ENCODE results near the gene SLC25A12. TPM values are rescaled to one million over a fixed set of nuclear protein-coding genes. Genes with fewer than 3 reads are reported as not detected.
A peak's percentile ranks its signal among the peaks of the same experiment; 100 is the strongest.

SLC25A12 gene
- total and polyA plus RNA-seq, 2 donors (not counting 3 experiments of a cell fraction or from before 2014, with no cell fraction given), result 13.6 to 17.1 TPM

- H3K4me1 ChIP-seq (ENCODE audit: control insufficient read depth, extremely low read depth, insufficient read depth, low read length), result no peaks in the 10 kb centered on the region
- dilution Hi-C loops (cut with MboI; ENCODE audit: extremely low pct_ligation_motif_present, low sequenced_read_pairs) (no loop called here), intact Hi-C loops (cut with micrococcal nuclease) (loop anchor here (10.0 kb wide), 1 partner anchor 217 kb away; no protein-coding TSS in a partner anchor)
- no peak overlapping the region for H3K4me2 ChIP-seq (ENCODE audit: insufficient read depth, low read length)
- no TSS peak for BruUV-seq (replicated peaks)
- no peaks in the 10 kb centered on the region for H3K9me3 ChIP-seq (replicated peaks; ENCODE audit: control insufficient read depth, insufficient read depth, low read length)
- TF ChIP-seq POLR2AphosphoS5 (IDR thresholded peaks at IDR 0.05; ENCODE audit: insufficient read depth, low read depth, low read length) (no peak), EZH2 (IDR thresholded peaks at IDR 0.05; ENCODE audit: borderline replicate concordance, low read depth, low read length, severe bottlenecking) (no peak), POLR2A (IDR thresholded peaks at IDR 0.05; ENCODE audit: low read depth, low read length) (no peak), MAX (IDR thresholded peaks at IDR 0.05; ENCODE audit: insufficient read depth, insufficient read length) (no peak), GATA2 (IDR thresholded peaks at IDR 0.05; ENCODE audit: insufficient read depth, insufficient read length, low read depth, low read length) (no peak), CTCF (IDR thresholded peaks at IDR 0.05; ENCODE audit: extremely low read depth in 1 of 2, insufficient read depth in 1 of 2, low read depth in 1 of 2, low read length in 2 of 2) (no peak)
- H3K9ac ChIP-seq (replicated peaks; ENCODE audit: extremely low read depth, insufficient read depth, low read length), result no peak overlapping the region
- no peaks in the 10 kb centered on the region for H3K79me2 ChIP-seq (ENCODE audit: control insufficient read depth, insufficient read depth, low read length)
- no peak overlapping the region for H2AFZ ChIP-seq (ENCODE audit: low read depth, low read length)
- H4K20me1 ChIP-seq (replicated peaks; ENCODE audit: control insufficient read depth, extremely low read depth, insufficient read depth, low read length), result no peaks in the 10 kb centered on the region
- H3K27ac ChIP-seq (ENCODE audit: insufficient read depth, low read depth, low read length), result no peak overlapping the region
- FAIRE-seq (peak; percentile 24), DNase-seq (ENCODE audit: low read depth, low spot score) (peak; percentile 38)
- peaks cover 2 to 4% of the 10 kb centered on the region in 2 experiments for H3K36me3 ChIP-seq (ENCODE audit: control insufficient read depth in 2 of 2, extremely low read depth in 1 of 2, insufficient read depth in 2 of 2, low read length in 2 of 2)
- no peaks in the 10 kb centered on the region for H3K27me3 ChIP-seq (ENCODE audit: control insufficient read depth in 2 of 2, insufficient read depth in 2 of 2, low read length in 2 of 2)
- H3K9me1 ChIP-seq (replicated peaks; ENCODE audit: control insufficient read depth, extremely low read depth, insufficient read depth, low read length), result no peaks in the 10 kb centered on the region
- ChIA-PET CTCF (interaction anchor here (2.3 kb wide), 1 partner anchor 13 kb away, joined by 8 read pairs; no protein-coding TSS in a partner anchor), POLR2A (no interaction called here)
- H3K4me3 ChIP-seq (replicated peaks in 1 of 3; ENCODE audit: insufficient read depth in 1 of 3, low read depth in 1 of 3, low read length in 3 of 3), result no peak overlapping the region
These were observed 102.7 kb downstream of the SLC25A12 start for GRCh38 chr2:171791361-171791760.
